ENCODE measurements around the gene DNAH3.
A peak's percentile ranks its signal among the peaks of the same experiment; 100 is the strongest.
"Not testable (repeated sequence)": the region's sequence is repeated elsewhere in the genome, so short reads cannot be mapped to it uniquely, and the experiment has no call there.

DNAH3 gene, protein sequence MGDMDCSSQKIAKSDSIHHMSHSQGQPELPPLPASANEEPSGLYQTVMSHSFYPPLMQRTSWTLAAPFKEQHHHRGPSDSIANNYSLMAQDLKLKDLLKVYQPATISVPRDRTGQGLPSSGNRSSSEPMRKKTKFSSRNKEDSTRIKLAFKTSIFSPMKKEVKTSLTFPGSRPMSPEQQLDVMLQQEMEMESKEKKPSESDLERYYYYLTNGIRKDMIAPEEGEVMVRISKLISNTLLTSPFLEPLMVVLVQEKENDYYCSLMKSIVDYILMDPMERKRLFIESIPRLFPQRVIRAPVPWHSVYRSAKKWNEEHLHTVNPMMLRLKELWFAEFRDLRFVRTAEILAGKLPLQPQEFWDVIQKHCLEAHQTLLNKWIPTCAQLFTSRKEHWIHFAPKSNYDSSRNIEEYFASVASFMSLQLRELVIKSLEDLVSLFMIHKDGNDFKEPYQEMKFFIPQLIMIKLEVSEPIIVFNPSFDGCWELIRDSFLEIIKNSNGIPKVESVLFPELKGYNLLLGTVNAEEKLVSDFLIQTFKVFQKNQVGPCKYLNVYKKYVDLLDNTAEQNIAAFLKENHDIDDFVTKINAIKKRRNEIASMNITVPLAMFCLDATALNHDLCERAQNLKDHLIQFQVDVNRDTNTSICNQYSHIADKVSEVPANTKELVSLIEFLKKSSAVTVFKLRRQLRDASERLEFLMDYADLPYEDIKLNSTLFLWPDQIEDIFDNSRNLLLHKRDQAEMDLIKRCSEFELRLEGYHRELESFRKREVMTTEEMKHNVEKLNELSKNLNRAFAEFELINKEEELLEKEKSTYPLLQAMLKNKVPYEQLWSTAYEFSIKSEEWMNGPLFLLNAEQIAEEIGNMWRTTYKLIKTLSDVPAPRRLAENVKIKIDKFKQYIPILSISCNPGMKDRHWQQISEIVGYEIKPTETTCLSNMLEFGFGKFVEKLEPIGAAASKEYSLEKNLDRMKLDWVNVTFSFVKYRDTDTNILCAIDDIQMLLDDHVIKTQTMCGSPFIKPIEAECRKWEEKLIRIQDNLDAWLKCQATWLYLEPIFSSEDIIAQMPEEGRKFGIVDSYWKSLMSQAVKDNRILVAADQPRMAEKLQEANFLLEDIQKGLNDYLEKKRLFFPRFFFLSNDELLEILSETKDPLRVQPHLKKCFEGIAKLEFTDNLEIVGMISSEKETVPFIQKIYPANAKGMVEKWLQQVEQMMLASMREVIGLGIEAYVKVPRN (N-terminal part only)

DNA sequence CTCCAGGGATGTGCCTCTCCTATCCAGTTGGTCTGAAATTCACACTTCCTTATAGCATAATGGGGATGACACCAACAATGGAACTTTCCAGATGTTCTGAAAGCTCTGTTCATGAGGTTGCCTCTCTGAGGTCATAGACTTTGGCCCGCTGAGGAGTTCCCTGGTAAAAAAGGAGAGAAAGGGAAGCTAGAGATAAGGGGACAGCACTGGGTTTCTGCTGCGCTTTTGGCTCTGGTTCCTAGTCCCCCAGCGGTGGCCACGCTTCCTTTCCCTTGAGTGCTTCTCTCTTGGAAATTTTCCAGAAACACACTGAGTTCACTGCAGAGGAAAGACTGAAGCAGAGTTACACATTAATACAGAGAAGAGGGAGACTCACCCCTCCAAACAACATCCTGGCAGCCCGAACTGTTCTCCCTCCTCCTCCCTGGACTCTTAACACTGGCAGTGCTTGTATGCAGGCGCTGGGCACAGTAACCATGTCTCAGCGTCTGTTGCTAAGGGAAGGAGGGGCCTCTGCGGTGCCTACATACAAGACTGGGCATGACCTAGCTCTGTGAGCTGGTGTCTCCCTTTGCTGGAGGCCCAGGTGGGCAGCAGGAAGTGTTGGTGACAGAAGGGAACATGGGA is at the start of gene DNAH3:
Gene DNAH3 (minus strand): TSS at position 472 of the 627 bp plus-strand sequence. CDS start 527 bp downstream, outside the sequence.
- DNase-seq (ENCODE audit: low spot score), result no peak
- in situ Hi-C loops (cut with MboI; ENCODE audit: low pct_unique_long_range_greater_than_20kb, low sequenced_read_pairs, unreplicated experiment), result no loop called here
- TF ChIP-seq, protein P1, sequence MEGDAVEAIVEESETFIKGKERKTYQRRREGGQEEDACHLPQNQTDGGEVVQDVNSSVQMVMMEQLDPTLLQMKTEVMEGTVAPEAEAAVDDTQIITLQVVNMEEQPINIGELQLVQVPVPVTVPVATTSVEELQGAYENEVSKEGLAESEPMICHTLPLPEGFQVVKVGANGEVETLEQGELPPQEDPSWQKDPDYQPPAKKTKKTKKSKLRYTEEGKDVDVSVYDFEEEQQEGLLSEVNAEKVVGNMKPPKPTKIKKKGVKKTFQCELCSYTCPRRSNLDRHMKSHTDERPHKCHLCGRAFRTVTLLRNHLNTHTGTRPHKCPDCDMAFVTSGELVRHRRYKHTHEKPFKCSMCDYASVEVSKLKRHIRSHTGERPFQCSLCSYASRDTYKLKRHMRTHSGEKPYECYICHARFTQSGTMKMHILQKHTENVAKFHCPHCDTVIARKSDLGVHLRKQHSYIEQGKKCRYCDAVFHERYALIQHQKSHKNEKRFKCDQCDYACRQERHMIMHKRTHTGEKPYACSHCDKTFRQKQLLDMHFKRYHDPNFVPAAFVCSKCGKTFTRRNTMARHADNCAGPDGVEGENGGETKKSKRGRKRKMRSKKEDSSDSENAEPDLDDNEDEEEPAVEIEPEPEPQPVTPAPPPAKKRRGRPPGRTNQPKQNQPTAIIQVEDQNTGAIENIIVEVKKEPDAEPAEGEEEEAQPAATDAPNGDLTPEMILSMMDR (IDR thresholded peaks at IDR 0.05; ENCODE audit: extremely low read depth, insufficient read depth, missing control alignments), result no peak

DNA sequence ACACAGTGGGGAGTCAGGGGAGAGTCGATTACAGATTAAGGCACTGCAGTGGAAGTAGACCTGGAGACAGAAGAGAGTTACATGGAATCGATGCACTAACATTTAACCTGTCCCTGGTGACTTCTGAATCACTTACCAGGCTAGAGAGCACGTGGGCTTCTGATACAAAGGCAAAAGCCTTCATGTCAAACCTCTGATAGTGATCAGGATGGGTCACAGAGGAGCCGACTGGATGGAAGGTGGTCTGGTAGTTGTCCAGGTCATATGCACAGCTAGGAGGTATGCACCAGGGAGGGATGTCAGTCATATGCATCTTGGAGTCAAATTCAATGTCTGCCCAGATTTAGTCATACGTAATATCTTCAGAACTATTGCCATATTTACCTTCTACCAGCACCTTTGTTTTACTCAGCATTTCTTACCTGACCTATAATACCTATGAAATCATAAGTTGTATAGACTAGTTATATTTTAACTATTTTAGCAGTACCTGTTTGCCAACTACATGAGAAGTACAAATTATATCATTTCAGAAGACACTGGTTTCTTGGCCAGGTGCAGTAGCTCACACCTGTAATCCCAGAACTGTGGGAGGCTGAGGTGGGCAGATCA is 49.1 kb upstream of the DNAH3 start:
- no peak for DNase-seq (ENCODE audit: low spot score)
- TF ChIP-seq, protein P1 (IDR thresholded peaks at IDR 0.05; ENCODE audit: extremely low read depth, insufficient read depth, missing control alignments), result no peak
- in situ Hi-C loops (cut with MboI; ENCODE audit: low pct_unique_long_range_greater_than_20kb, low sequenced_read_pairs, unreplicated experiment), result no loop called here

DNA sequence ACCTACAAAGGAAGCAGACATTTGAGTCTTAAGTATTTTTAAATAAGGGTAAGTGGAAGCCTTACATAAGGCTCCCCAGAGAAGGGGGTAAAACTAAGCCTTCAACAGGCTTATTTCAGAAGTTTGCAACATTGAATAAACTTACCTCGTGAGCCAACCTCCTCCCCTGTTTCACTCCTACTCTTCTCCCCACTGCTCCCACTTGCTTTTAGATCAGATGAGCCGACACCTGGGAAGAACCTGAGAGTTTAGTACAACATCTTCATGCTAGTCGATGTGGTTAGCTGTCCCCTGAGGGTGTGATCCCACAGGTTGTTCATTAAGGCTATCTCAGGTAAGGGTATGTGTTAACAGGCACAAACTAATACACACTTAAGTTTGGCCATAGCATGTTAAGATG is 47.0 kb upstream of the DNAH3 start:
- TF ChIP-seq, protein P1 (IDR thresholded peaks at IDR 0.05; ENCODE audit: extremely low read depth, insufficient read depth, missing control alignments), result no peak
- no peak for DNase-seq (ENCODE audit: low spot score)
- in situ Hi-C loops (cut with MboI; ENCODE audit: low pct_unique_long_range_greater_than_20kb, low sequenced_read_pairs, unreplicated experiment), result no loop called here

DNA sequence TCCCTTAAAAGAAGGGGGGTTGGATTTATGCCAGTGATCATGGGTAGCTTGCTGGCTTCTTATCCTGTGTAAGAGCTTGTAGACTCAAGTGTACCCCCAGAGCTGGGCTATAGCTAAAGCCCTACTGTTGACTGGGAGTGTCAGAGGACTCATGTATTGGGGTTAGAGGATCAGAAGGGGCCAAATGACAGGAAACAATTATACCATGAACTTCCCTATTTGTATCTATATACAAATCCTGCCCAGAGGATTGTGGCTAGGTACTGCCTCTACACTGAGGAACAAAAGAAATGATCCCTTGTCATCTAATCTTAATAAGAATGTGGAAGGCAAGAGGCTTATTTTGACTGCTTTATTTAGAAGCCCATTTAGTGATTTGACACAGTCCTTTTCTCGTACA is 46.5 kb upstream of the DNAH3 start:
- in situ Hi-C loops (cut with MboI; ENCODE audit: low pct_unique_long_range_greater_than_20kb, low sequenced_read_pairs, unreplicated experiment), result no loop called here
- TF ChIP-seq, protein P1 (IDR thresholded peaks at IDR 0.05; ENCODE audit: extremely low read depth, insufficient read depth, missing control alignments), result no peak
- no peak for DNase-seq (ENCODE audit: low spot score)

DNA sequence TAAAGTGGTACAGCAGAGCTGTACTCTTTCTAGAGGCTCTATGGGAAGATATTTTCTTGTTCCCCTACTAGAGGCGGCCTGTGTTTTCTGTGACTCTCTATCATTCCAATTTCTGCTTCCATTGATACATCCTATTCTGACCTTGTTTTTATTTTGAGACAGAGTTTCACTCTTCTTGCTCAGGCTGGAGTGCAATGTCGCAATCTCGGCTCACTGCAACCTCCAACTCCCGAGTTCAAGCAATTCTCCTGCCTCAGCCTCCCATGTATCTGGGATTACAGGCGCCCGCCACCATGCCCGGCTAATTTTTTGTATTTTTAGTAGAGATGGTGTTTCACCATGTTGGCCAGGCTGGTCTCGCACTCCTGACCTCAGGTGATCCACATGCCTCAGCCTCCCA is 44.7 kb upstream of the DNAH3 start:
- DNase-seq (ENCODE audit: low spot score); in situ Hi-C loops (cut with MboI; ENCODE audit: low pct_unique_long_range_greater_than_20kb, low sequenced_read_pairs, unreplicated experiment): not testable (repeated sequence)

DNA sequence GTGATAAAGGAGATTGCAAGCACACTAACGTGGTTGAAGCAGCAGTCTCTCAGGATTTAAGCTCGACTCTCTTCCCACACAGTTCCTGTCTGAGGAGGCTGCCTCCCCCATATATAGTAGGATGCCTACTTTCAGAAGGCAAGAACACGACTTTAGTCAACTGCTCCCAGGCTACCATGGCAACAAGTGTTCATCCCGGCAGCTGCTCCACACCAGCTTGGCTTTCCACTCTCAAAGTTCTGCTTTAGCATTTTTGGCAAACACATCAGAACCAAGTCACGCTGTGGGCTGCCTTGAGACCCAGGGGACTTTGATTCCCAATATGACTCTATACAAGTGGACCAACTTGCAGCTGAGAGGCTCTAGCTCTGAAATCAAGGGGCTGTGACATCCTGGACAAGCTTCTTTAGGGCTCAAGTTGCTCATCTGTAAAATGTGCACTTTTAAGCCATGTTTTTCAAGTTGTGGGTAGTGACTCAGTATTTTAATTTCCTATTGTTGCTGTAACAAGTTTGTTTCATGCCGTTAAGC is 44.2 kb upstream of the DNAH3 start:
- DNase-seq (ENCODE audit: low spot score), result peak; percentile 10
- in situ Hi-C loops (cut with MboI; ENCODE audit: low pct_unique_long_range_greater_than_20kb, low sequenced_read_pairs, unreplicated experiment), result no loop called here
- TF ChIP-seq, protein P1 (IDR thresholded peaks at IDR 0.05; ENCODE audit: extremely low read depth, insufficient read depth, missing control alignments), result no peak

All from GM13977 (cell line).